Chondrocyte (in vitro differentiated cells): ENCODE data around the gene GRAP2. TPM values are rescaled to one million over a fixed set of nuclear protein-coding genes. Genes with fewer than 3 reads are reported as not detected.

Experiments used
- DNase-seq: peaks from one replicate; pipeline ENCODE4 v3.0.0; 2021; ENCODE audit warnings: mixed read lengths, low spot score
- H3K27ac Mint-ChIP-seq: one replicate; pipeline ENCODE4 v1.8.0; 2021; ENCODE audit warnings: mild to moderate bottlenecking, moderate library complexity, mixed read lengths; ENCODE audit not compliant: unreplicated experiment
- H3K27me3 Mint-ChIP-seq: 2 replicates; pipeline ENCODE4 v1.8.0; 2021; ENCODE audit warnings: low read depth, mixed read lengths
- H3K36me3 Mint-ChIP-seq: 2 replicates; pipeline ENCODE4 v1.8.0; 2021; ENCODE audit warnings: low read depth, mixed read lengths
- H3K4me1 Mint-ChIP-seq: 2 replicates; pipeline ENCODE4 v1.8.0; 2021; ENCODE audit warnings: low read depth, mild to moderate bottlenecking, mixed read lengths
- H3K4me3 Mint-ChIP-seq: one replicate; pipeline ENCODE4 v1.8.0; 2021; ENCODE audit warnings: mild to moderate bottlenecking, moderate library complexity, mixed read lengths; ENCODE audit not compliant: unreplicated experiment
- H3K9me3 Mint-ChIP-seq: 2 replicates; pipeline ENCODE4 v1.8.0; 2021; ENCODE audit warnings: low read depth, mixed read lengths
- total RNA-seq: library from RNA; stranded (reverse); gene quantifications from 3 replicates; pipeline ENCODE4 v1.2.1, GENCODE V29; 2021
- TF ChIP-seq, protein P1 (sequence below): fragments of 200-600 bp; sonication (generic); IDR thresholded peaks from 2 replicates; pipeline ENCODE4 v1.5.0; 2021; ENCODE audit warnings: antibody characterized with exemption, mild to moderate bottlenecking, moderate library complexity

Gene GRAP2
- total RNA-seq, 1 donor from 2014 or later: not detected

GRCh38 chr22:39997421-39997820 is 96.5 kb downstream of the GRAP2 start:
- Mint-ChIP-seq H3K36me3 (no peaks in the 10 kb centered on the region), H3K4me3 (no peak overlapping the region), H3K9me3 (no peaks in the 10 kb centered on the region), H3K4me1 (peaks cover 25% of the 10 kb centered on the region), H3K27ac (no peak overlapping the region), H3K27me3 (peaks cover 2% of the 10 kb centered on the region)
- TF ChIP-seq, protein P1, sequence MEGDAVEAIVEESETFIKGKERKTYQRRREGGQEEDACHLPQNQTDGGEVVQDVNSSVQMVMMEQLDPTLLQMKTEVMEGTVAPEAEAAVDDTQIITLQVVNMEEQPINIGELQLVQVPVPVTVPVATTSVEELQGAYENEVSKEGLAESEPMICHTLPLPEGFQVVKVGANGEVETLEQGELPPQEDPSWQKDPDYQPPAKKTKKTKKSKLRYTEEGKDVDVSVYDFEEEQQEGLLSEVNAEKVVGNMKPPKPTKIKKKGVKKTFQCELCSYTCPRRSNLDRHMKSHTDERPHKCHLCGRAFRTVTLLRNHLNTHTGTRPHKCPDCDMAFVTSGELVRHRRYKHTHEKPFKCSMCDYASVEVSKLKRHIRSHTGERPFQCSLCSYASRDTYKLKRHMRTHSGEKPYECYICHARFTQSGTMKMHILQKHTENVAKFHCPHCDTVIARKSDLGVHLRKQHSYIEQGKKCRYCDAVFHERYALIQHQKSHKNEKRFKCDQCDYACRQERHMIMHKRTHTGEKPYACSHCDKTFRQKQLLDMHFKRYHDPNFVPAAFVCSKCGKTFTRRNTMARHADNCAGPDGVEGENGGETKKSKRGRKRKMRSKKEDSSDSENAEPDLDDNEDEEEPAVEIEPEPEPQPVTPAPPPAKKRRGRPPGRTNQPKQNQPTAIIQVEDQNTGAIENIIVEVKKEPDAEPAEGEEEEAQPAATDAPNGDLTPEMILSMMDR: no peak
- DNase-seq: no peak

DNA sequence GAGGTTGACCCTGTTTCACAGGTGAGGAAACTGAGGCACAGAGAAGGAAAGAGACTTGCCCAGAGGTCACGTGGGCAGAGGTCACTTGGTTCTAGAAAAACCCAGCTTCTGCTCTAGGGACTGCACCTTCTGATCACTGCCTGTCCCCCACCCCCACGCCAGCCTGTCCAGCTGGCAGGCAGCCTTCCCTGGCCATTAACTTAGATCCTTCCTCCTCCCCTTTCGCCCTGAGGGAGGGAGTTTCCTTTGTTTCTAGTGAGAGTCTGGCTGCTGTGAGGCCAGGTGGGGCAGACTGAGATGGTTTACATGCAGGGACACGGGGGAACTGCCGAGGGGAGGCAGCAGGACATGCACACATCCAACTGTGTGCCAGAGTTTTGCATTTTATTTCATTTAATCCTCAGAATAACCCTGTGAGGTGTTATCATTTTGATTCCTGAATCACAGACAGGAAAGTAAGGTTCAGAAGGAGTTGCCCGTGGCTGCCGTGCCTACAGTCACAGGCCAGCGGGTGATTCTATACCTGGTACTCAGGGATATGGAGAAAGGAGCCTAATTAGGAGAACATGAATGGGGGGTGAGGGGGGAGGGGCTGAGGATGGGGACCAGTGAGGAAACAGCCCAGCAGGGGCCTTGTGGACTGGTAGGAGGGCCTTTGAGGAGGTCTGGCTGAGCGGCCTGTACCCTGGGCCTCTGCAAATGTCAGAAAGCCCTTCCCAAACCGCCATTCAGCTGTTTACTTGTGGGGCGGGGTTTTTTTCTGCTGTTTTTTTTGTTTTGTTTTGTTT is 97.2 kb downstream of the GRAP2 start:
- TF ChIP-seq, protein P1: no peak
- Mint-ChIP-seq H3K4me3 (no peak overlapping the region), H3K27me3 (peaks cover 2% of the 10 kb centered on the region), H3K9me3 (no peaks in the 10 kb centered on the region), H3K36me3 (no peaks in the 10 kb centered on the region), H3K27ac (no peak overlapping the region), H3K4me1 (peaks cover 25% of the 10 kb centered on the region)
- no peak for DNase-seq

DNA sequence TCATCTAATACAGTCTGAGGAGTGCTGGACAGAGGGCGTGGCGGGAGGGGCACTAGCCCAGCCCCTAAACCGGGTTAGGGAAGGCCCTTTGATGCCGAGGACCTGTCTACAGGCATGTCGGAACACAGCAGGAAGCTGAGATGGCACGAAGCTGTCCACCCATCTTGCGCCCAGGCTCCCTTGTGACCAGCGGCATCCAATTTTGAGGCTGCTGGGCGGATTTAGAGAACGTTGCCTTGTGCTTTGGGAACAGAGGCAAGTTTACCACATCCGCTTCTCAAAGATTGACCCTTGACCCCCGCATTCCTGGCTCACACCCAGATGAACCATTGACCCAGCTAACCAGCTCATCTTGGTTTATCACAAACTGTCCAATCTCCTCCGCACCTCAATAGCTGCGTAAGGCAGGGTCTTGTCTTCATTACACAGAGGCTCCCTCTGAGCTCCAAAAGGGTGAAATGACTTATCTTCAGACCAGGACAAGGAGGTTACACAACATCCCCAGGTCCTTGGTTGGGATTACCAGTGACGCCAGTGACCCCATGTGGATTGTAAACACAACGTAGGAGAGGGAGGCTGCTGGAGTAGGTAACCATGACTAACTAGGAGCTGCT is 98.4 kb downstream of the GRAP2 start:
- Mint-ChIP-seq H3K9me3 (no peaks in the 10 kb centered on the region), H3K4me1 (peaks cover 19% of the 10 kb centered on the region), H3K27ac (no peak overlapping the region), H3K27me3 (peaks cover 2% of the 10 kb centered on the region), H3K4me3 (no peak overlapping the region), H3K36me3 (no peaks in the 10 kb centered on the region)
- no peak for DNase-seq
- TF ChIP-seq, protein P1: no peak

GRCh38 chr22:40000171-40000570 is 99.3 kb downstream of the GRAP2 start:
- H3K4me1 Mint-ChIP-seq: peaks cover 19% of the 10 kb centered on the region
- H3K4me3 Mint-ChIP-seq: no peak overlapping the region
- no peak overlapping the region for H3K27ac Mint-ChIP-seq

GRCh38 chr22:40001106-40001505 is 100.2 kb downstream of the GRAP2 start:
- H3K27ac Mint-ChIP-seq: no peak overlapping the region
- H3K4me1 Mint-ChIP-seq: peaks cover 19% of the 10 kb centered on the region
- TF ChIP-seq, protein P1: no peak
- no peak overlapping the region for H3K4me3 Mint-ChIP-seq
- no peak for DNase-seq
- peaks cover under 1% of the 10 kb centered on the region for H3K27me3 Mint-ChIP-seq
- no peaks in the 10 kb centered on the region for H3K9me3 Mint-ChIP-seq
- H3K36me3 Mint-ChIP-seq: no peaks in the 10 kb centered on the region

More at GRCh38 chr22:40000171-40000570, 99.3 kb downstream of the GRAP2 start:
- no peaks in the 10 kb centered on the region for H3K9me3 Mint-ChIP-seq
- no peak for DNase-seq
- TF ChIP-seq, protein P1: no peak
- H3K36me3 Mint-ChIP-seq: no peaks in the 10 kb centered on the region
- H3K27me3 Mint-ChIP-seq: peaks cover 2% of the 10 kb centered on the region
